Esophagus muscularis mucosa (tissue), 4 donors: ENCODE results near the gene MPL.

Experiments
- EP300 ChIP-seq: sonication (generic); formaldehyde crosslinking; IDR thresholded peaks from one replicate; pipeline ENCODE4 v1.6.1; 2017; ENCODE audit warnings: antibody characterized with exemption
- POLR2A ChIP-seq: fragments of 450-650 bp; IDR thresholded peaks from one replicate; pipeline ENCODE4 v1.6.1; 2017; ENCODE audit warnings: antibody characterized with exemption, moderate library complexity, mild to moderate bottlenecking, low read depth
- POLR2AphosphoS5 ChIP-seq, 2 donors: sonication (generic); formaldehyde crosslinking; IDR thresholded peaks; one replicate each; pipeline ENCODE4 v1.6.1; 2017; ENCODE audit warnings: antibody characterized with exemption in 2 of 2
- TF ChIP-seq, protein P1 (sequence below), 3 experiments: fragments of 200-600 bp in 2 of 3; fragments of 450-650 bp in 1 of 3; sonication (generic) in 2 of 3; IDR thresholded peaks; one replicate each; pipeline ENCODE4 v1.5.1; 2017 to 2019; ENCODE audit warnings: antibody characterized with exemption in 3 of 3, mild to moderate bottlenecking in 2 of 3, moderate library complexity in 1 of 3

DNA sequence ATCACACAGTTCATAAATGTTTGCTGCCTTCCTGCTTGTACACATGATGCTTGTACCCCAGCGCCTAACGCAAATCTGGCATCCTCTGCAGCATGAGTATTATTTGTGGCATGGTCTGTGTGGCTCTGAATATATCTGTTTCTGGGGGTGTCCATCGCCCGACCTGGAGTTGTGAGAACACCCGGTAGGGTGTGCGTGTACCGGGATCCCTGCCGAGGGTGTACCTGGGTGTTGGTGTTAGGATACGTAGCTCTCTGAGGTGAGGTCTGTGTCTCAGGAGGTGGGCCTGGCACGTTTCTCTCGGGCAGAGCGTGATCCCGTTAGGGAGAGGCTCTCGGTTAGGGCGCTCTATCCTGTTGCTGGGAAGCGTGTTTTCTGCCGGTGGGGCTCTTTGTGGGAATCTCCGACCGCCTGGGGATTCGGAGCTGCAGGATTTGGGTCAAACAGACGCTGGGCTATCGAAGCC lies 10.8 kb downstream of the MPL start:
- TF ChIP-seq POLR2AphosphoS5 (IDR thresholded peaks at IDR 0.05), result no peak
- TF ChIP-seq, protein P1, sequence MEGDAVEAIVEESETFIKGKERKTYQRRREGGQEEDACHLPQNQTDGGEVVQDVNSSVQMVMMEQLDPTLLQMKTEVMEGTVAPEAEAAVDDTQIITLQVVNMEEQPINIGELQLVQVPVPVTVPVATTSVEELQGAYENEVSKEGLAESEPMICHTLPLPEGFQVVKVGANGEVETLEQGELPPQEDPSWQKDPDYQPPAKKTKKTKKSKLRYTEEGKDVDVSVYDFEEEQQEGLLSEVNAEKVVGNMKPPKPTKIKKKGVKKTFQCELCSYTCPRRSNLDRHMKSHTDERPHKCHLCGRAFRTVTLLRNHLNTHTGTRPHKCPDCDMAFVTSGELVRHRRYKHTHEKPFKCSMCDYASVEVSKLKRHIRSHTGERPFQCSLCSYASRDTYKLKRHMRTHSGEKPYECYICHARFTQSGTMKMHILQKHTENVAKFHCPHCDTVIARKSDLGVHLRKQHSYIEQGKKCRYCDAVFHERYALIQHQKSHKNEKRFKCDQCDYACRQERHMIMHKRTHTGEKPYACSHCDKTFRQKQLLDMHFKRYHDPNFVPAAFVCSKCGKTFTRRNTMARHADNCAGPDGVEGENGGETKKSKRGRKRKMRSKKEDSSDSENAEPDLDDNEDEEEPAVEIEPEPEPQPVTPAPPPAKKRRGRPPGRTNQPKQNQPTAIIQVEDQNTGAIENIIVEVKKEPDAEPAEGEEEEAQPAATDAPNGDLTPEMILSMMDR (IDR thresholded peaks at IDR 0.05), result no peak
- TF ChIP-seq POLR2A, result no peak
- TF ChIP-seq EP300, result no peak
